HG03565 (cell line): Measurements from ENCODE around the gene NXPE3.
A peak's percentile ranks its signal among the peaks of the same experiment; 100 is the strongest.

Experiments
- ATAC-seq: cut with Tn5 transposase; IDR thresholded peaks from one replicate; pipeline ENCODE4 v1.9.1; 2021; ENCODE audit warnings: mild to moderate bottlenecking, moderate library complexity; ENCODE audit not compliant: unreplicated experiment

Gene NXPE3

DNA sequence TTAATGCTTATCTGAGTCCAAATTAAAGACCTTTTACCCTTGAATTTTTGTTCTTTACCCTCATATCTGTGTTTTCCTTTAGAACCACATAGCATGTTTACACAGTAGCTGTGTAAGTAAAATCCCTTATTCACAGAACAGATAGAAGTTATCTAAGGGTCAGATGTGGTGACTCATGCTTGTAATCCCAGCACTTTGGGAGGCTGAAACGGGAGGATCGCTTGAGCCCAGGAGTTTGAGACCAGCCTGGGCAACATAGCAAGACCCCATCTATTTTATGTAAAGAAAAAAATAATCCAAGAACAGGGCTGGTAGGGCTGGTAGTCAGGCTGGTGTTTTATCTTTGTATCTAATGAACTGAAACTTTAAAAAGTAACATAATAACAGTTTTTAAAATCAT, 23.2 kb downstream of the NXPE3 start:
- no peak for ATAC-seq

DNA sequence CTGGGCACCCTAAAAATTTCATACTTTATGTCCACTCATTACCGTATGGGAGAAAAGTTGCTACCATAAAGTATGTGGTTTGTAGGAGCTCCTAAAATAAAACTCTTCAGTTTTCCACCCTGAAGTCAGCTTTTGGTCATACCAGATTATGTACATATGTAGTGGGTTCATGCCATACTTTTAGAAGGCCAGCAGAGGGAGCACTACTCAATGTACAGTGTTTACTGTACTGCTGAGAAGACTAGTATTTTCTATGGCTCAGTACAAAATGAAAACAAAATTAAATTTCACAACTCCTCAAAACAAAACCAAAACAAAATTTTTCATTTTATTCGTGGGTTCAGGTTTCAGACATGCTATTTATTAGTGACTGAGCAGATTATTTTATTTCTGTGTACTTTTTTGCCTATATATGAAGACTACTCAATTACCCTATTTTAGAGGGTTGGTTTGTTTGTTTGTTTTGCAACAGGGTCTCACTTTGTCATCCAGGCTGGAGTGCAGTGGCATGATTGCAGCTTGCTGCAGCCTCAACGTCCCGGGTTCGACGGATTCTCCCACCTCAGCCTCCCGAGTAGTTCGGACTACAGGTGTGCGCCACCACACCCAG, 24.3 kb downstream of the NXPE3 start:
- peak; percentile 94 for ATAC-seq

DNA sequence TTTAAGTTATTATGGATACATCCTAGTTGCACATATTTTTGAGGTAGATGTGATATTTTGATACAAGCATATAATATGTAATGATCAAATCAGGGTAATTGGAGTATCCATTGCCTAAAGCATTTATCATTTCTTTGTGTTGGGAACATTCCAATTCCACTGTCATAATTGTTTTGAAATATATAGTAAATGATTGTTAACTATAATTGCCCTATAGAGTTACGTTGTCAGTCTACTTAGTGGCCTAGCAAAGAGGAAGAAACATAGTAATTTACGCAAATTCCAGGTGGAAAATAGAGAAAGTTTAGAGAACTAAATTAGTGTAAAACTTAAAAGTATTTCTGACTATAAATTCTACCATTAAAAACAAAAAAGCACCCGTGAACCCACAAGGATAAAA, 24.9 kb downstream of the NXPE3 start:
- no peak for ATAC-seq

DNA sequence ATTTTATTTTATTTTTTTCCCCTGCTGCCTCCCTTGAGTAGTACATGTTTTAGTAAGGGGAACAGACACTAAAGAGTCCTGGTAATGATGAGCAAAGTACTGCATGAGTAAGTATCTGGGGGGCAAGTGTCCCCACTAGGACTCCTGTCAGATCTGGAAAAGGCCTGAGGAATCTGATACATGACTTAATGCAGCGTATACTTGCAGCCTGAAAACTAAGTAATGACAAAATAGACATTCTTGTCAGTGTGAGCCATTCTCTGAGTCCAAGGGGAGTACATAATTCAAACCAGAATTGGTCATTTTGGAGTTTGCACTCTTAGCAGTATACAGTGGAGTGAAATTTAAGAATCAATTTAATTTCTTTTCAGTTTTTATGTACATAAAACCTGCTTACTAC, 27.5 kb downstream of the NXPE3 start:
- no peak for ATAC-seq

DNA sequence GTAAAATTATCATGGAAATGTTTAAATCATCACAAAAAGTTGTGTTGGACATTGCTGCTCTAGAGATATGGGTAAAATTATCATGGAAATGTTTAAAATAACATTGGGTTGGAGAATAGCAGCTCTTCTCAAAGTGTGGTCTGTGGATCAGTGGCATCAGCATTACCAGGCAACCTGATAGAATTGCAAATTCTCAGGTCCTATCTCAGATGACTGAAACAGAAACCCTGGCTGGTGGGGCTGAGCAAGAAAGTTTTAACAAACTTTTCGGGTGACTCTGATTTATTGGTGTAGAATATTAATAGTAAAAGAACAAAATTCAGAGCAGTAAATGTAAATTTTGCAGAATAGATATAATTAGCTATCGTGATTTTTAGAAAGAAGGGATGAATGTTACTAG, 28.9 kb downstream of the NXPE3 start:
- peak; percentile 59 for ATAC-seq

DNA sequence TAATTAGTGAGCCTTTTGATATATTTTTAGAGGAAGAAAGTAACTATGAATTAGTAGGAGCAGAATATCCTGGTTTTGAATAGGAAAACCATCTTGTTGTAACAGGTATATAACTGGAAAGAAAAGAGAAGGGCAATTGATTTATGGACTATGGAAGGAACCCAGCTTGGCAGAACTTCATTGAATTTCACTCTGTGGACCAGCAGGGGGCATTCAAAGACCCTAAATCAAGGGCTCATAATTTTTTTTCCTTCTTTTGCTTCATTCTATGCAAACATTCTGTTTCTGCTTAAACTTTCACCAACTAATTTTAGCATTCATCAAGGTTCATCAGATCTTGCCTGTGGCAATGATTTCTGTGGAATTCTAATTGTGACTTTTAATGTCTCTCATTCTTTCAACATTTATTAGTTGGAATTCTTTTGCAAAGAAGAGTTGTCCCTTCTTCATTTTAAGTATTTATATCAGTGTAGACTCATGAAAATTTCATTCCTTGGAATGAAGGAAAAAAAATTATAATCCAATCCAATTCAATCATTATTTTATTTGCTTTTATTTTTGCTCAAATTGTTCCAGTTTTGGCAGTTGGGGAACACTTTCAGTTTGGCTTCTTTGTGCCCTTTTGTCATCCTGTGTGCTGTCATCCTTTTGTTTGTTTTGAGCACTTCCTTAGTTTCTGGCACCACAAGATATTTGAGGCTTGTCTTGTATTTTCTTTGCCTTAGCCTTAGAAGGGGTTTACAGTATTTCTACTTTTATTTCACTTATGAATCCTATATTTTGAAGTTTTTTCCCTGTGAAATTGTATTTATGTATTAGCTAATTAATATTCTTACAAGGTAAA, 30.4 kb downstream of the NXPE3 start:
- ATAC-seq: peak; percentile 29

DNA sequence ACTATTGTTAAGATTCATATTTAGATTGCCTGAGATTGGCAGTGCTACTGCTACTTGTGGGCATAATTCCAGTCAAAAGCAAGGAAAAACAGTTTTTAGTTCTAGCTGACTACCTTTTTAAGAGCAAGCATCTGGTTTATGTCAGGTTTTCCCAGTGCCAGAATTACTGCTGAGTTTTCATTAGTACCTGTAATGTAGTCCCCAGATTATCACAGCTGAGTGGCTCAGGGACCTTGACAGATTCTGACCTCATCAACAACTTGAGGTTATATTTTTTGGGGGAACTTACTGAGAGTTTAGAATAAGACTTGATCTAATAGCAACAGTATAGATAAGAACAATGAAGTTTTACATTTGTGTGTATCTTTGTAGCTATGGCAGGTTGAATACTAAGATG, 31.0 kb downstream of the NXPE3 start:
- no peak for ATAC-seq

DNA sequence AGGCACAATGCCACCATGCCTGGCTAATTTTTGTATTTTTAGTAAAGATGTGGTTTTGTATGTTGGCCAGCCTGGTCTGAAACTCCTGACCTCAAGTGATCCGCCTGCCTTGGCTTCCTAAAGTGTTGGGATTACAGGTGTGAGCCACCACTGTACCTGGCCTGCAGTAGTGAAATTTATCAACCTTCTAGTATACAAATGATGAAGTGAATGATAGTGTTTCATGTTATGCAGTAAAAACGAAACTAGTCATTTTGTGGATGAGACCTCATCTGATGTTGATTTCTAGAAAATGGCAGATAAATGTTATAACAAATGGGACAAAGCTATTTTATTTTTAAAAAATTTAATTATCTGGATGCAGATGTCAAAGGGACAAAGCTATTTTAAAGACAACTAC, 32.9 kb downstream of the NXPE3 start:
- no peak for ATAC-seq

DNA sequence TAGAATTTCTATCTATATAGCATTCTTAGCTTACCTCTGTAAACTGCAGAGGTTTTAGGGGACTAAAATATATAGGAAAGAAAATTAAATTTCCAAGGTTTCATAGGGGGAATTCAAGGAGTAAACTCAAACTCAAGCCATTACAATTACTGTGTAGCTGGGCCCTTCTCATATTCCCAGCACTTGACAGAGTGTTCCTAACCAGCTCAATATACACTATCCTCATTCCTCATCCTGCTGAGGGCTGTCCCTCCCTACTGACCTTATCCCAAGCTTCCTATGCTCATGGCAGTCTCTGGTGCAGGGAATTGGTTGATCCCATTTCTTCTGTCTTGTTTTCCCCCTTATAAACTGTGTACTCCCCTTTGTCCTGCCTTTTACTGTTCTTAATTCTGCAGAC, 33.9 kb downstream of the NXPE3 start:
- ATAC-seq: no peak

DNA sequence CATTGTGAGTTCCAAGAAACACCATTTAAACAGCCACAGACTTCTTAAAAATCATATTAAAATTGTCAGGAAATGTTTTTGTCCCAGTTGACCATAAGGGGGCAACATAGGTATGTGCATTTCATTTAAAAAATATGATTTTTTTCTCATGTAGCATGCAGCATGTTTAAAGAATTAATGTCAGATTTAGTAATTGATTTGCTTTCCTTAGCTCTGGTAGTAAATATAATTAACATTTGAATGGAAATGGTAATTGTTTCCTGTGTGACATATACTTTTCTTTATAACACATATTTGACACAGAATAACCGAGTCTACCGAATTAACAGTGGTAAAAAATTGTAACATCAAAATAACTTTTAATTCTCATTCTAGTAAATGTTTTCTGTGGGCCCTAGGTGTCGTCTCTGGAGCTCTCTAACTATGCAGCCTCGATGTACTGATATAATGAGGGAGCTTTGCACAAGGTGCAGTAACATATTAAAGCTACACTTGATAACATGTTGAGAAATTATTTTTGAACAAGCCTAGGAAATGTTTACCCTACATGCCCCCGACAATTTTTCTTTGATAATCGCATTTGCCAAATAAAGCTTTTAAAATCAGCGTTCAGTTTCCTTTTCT, 34.9 kb downstream of the NXPE3 start:
- no peak for ATAC-seq

DNA sequence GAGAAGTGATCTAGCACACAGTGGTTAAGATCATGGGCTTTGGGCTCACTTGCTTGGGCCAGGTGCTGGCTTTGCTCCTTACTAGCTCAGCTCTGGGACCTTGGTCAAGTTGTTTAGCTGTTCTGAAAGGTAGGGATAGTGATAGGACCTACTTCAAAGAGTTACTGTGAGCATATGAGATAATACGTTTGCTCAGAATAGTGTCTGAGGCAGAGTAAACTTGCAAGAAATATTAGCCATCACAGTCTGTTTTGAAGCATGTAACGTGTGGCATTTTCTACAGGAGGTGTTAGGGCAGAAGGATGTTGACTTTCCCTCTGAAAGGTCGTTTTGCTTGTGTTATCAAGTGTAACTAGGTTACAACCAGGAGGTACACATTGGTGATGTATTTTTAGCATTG, 35.8 kb downstream of the NXPE3 start:
- no peak for ATAC-seq

DNA sequence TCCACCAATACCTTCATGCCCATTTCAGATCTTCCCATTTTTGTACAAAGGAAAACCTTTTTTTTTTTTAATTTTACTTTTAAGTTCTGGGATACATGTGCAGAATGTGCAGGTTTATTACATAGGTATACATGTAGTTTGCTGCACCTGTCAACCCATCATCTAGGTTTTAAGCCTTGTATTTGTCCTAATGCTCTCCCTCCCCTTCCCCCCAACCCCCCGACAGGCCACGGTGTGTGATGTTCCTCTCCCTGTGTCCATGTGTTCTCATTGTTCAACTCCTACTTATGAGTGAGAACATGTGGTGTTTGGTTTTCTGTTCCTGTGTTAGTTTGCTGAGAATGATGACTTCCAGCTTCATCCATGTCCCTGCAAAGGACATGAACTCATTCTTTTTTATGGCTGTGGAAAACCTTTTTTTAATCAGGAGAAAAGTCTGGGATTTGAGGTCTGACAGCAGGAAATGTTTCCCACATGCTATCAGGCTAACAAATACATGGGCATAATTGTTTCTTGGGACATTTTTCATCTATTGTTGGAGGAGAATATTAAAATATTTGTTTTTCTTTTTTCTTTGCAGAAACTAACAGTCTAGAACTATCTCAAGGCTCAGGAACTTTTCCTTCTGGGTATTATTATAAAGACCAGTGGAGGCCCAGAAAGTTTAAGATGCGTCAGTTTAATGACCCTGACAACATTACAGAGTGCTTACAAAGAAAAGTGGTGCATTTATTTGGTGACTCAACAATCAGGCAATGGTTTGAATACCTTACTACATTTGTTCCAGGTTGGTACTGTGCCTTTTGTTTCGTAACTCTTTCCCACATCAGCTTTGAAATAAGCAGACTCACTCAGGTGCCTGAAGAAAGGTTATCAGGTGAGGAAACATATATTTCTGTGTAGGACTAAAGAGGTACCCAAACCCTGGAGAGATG, 37.5 kb downstream of the NXPE3 start:
- no peak for ATAC-seq

DNA sequence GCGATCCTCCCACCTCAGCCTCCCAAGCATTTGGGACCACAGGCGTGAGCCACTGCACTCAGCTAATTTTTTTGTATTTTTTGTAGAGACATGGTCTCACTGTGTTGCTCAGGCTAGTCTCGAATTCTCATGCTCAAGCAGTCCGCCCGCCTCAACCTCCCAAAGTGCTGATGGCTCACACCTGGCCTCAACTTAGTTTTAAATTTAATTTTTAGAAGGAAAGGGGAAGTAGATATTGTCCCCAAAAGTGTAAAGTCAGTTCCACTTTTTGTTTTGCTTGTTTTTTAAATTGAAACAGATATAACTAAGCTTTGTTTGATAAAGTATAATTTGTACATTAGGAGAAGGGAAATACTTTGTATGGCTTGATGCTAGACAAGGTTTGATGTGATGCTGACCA, 39.0 kb downstream of the NXPE3 start:
- ATAC-seq: no peak

DNA sequence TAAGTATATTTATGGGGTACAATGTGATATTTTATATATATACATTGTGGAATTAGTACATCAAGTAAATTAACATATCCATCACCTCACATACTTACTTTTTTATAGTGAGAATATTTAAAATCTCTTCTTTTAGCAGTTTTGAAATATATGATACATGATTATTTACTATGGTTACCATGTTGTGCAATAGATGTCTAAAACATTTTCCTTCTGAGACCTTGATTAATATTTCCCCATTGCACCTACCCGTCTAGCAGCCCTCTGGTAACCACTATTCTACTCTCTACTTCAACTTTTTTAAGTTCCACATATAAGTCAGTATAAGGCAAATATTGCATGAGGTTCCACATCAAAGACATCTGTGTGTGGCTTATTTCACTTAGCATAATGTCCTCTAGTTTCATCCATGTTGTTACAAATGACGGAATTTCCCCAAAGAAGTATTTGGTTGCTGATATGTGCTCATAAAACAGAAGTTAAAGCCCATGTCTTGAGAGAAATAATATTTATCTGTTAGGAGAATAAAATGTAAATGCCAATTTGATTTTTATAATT, 40.7 kb downstream of the NXPE3 start:
- ATAC-seq: peak; percentile 53

DNA sequence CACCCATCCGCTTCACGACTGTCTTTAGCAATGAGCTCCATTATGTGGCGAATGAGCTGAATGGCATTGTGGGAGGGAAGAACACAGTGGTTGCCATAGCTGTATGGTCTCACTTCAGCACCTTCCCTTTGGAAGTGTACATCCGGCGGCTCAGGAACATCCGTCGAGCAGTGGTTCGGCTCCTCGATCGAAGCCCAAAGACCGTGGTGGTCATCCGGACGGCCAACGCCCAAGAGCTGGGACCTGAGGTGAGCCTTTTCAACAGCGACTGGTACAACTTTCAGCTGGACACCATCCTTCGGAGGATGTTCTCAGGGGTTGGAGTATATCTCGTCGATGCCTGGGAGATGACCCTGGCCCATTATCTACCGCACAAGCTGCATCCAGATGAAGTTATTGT, 42.5 kb downstream of the NXPE3 start:
- ATAC-seq: no peak

DNA sequence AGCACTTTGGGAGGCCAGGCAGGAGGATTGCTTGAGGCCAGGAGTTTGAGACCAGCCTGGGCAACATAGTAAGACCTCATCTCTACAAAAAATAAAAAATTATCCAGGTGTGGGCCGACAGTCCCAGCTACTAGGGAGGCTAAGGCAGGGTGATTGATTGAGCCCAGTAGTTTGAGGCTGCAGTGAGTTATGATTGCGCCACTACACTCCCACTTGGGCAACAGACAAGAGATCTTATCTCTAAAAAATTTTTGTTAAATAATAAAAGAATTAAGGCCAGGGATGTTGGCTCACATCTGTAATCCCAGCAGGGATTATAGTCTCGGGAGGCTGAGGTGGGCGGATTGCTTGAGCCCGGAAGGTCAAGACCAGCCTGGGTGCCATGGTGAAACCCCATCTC, 44.5 kb downstream of the NXPE3 start:
- no peak for ATAC-seq

DNA sequence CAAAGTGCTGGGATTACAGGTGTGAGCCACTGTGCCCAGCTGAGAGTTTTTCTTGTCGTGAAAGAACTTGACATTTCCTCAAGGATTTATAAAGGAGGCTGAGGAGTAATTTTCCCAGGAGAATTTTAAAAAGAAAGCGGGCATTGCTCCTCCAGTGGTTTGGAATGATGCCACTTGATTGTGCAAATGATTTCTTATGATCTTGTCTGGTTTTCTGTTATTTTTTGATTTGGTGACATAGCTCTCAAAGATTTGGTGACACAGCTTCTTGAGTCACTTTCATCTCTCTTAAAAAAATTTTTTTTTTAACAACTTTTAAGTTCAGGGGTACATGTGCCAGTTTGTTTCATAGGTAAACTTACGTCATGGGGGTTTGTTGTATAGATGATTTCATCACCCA, 45.7 kb downstream of the NXPE3 start:
- ATAC-seq: no peak

DNA sequence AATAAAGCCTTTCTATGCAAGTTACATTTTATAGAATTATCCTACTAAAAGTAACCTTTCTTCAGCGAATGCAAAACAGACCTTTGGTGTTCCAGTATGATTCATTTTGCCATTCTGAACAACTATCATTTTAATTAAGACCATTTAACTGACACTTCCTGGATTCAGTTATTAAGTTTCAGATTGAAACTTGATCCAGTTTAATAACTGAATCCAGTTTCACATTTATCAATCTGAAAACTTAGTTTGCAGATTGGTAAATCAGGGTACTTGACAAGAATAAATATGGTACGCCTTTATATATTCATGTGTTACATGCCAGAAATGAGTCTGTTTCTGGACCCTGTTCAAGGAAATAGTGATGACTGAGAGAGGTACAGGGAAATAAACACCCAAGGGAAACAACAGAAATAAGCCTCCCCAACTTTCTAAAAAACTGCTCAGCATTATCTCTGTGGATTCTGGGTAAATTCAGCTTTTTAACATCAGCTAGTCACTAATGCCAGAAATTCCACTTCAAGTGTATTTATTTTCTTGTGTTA, 47.0 kb downstream of the NXPE3 start:
- no peak for ATAC-seq

DNA sequence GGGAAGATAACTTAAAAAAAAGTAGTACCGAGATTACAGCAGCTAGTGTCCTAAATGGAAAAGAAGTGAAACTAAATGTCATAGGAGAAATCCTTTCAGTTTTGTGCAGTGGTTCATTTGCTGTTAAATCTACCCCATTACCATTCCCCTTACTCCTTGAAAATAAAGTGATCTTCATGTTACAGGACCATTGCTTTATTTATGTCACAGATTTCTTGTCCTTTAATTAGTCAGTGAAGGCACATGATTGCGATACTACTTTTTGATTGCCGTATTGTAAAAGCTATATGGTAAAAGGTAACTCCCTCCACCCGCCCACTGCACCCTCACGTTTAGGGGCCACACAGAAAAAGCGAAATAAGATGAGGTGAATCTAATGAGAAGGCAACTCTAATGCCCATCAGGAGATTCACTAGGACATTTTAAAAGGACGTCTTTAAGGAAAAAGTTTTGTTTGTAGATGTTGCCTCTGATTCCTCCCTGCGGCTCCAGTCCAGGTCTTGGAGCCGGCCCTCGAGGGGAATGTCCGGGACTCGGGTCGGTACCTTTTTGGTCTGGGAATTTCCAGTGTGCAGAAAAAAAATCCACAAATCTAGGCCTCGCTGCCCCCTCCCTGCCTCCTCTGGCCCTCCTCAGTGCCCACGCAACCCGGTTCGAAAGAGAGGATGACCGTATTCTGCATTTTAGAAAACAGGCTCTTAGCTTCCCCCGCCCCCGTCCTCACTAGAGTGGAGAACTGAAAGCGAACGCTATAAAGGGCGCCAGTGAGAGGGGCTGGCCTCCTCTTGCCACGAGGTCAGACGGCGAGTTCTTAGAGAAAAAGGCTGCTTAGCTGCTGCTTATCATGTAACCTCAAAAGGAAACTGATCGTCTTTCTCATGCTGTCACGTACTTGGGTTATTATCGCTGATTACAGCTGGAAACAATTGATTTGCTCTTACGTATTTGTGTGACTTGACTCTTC, 48.5 kb downstream of the NXPE3 start:
- ATAC-seq: peak; percentile 86
